GM18861 (cell line): ENCODE measurements around the gene BCL2L15.
A peak's percentile ranks its signal among the peaks of the same experiment; 100 is the strongest.
"Not testable (repeated sequence)": the region's sequence is repeated elsewhere in the genome, so short reads cannot be mapped to it uniquely, and the experiment has no call there.

Experiments
- ATAC-seq: cut with Tn5 transposase; IDR thresholded peaks from one replicate; pipeline ENCODE4 v1.9.1; 2021; ENCODE audit not compliant: unreplicated experiment

BCL2L15 gene

DNA sequence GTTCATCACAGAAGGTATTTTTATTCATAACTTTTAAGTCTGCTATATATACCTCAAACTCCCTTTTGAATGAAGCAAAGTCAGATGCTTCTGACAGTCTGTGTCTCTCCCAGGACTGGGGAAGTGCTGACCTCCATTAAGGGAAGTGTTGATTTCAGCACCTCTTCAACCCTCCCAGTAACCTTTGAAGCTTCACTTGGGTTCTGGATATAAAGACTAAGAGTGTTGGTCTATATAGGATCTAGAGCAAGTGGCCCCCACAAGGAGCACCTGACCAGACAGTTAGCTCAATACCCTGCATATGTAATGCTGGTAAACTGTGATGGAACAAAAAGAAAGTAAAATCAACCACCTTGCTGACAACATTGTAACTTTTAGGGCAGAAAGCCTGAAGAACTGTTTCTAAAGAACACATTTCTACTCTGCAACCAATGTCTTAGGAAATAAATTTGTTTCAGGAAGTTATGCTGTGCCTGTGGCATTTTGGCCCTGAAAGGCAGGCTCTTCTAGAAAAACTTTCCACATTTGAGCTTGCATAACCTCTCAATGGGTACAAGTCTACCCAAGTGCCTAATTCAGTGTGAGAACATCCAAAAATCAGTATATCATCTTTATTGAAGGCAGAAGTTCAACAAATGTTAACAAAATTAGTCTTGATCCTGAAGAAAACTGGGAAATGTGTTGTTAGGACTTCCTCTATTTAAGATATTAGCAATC is 15.0 kb downstream of the BCL2L15 start:
- ATAC-seq = no peak

GRCh38 chr1:113871597-113872113 is 15.7 kb downstream of the BCL2L15 start, which contains the start of gene PTPN22:
TSS of gene PTPN22 (minus strand) at chr1:113871712.
- peak; percentile 78 for ATAC-seq

- no peak for ATAC-seq
These were observed 16.6 kb downstream of the BCL2L15 start for GRCh38 chr1:113870778-113871177.

GRCh38 chr1:113868387-113869083 is 18.8 kb downstream of the BCL2L15 start:
- no peak for ATAC-seq

- ATAC-seq = no peak
These were observed 25.7 kb downstream of the BCL2L15 start for GRCh38 chr1:113861641-113862040.

GRCh38 chr1:113860891-113861290 is 26.5 kb downstream of the BCL2L15 start:
- ATAC-seq = no peak

DNA sequence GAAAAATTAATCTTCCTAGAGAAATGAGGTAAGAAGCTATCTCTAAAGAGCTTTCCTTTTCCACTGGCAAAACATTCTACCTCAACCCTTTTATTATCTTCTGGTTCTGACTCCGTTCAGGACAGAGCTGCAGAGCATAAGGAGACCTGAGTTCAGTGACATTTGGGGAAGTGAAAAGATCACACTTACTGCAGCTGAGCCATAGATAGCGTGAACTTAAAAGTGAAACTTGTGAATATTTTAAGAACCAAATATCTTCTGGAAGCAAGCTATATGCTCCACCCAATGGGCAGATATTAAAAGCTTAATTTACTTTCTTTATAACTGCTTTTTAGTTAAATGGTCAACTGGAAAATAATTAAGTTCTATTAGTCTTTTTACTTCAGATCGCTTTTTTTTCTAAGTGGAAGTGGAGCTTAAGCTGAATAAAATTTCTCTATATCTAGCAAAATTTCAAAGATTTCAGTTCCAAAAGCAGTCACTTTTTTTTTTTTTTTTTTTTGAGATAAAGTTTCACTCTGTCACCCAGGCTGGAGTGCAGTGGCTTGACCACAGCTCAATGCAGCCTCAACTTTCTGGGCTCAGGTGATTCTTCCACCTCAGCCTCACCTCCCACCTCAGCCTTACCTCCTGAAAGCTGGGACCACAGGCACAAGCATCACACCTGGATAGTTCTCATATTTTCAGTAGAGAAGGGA is 27.8 kb downstream of the BCL2L15 start:
- peak; percentile 88 for ATAC-seq

DNA sequence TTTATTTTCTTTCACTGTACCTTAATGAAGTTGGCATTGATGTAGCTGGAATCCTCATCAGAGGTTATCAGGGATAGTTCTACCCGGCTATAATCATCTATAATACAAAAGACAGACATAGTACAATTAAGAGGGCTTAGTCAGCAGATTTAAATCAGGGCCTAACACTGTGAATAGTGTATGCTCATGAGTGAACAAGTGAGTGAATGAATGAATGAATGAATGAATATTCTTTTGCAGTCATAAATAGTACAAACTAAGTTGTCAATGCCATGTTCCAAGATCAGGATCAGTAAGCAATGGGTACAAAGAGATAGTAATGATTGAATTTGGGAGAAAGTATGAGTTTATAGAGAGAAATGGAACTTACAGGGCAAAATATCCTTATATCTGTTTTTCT is 28.4 kb downstream of the BCL2L15 start:
- ATAC-seq = no peak

DNA sequence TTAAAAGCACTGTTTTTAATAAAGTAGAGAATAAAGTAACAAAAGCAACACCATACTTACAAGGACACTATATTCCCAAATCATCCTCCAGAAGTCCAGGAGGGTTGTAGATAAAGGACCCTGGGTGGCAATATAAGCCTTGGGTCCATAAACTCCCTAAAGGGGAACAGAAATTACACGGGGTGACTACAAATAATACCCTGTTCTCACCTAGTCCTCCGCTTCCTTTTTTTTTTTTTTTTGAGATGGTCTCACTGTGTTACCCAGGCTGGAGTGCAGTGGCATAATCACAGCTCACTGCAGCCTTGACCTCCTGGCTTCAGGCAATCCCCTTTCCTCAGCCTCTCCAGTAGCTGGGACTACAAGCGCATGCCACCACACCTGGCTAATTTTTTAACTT is 29.0 kb downstream of the BCL2L15 start:
- no peak for ATAC-seq

DNA sequence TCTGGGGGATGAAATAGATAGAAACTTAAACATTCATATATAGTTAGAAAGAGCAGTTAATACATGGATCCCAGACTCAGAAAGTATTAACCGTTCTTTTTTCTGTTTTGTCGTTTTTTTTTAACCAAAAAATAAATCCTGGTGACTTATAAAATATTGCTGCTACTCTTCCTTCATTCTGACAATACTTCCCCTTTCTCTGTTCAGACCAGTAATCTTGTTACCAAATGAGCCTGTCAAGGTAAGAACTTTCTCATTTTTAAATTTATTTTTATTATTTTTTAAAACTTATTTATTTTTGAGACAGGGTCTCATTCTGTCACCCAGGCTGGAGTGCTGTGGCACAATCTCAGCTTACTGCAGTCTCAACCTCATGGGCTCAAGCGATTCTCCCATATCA is 29.6 kb downstream of the BCL2L15 start:
- no peak for ATAC-seq

GRCh38 chr1:113856401-113856790 is 31.0 kb downstream of the BCL2L15 start:
- ATAC-seq = no peak

DNA sequence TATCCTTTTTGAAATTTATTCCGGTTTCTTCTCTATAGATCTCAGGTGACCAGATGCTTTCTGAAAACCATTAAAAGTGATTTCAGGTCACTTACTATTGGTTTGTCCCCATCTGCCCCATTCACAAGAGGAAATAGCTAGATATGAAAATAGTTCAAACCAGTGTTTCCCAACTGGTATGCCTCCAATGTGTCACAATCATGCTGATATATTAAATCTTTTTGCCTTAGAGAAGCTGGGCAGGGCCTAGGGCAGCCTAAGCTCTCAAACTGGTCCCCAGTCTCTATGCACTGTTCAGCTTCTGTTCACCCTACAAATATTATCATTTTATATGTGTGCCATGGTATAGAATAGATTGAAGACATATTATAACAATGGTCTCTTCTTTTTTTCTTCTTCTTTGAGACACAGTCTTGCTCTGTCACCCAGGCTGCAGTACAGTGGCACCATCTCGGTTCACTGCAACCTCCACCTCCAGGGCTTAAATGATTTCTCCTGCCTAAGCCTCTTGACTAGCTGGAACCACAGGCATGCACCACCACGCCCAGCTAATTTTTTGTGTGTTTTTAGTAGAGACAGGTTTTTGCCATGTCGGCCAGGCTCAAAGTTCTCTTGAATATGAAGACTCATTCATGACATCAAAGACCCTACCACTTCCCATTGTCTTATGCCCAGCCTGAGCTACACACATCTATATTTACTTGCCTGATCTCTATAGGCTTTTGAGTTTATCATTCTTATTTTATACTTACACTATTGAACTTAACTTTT is 31.6 kb downstream of the BCL2L15 start:
- no peak for ATAC-seq

DNA sequence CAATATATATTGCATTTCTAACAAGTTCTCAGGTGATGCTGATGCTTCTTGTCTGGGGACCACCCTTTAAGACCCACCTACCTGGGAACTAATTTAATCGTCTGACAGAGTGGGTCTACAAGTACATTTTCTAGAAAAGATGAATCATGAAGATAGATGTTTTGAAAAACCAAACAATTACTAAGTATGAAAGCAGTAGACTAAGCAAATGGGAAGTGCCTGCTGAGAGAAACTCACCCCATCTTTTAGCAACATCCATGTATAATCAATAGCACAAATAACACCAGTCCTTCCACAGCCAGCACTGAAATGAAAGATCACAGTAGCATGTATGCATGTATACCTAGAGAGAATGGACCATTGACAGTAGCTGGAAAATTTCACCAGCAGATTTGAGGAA is 33.1 kb downstream of the BCL2L15 start:
- ATAC-seq = no peak

GRCh38 chr1:113852694-113853093 is 34.7 kb downstream of the BCL2L15 start:
- not testable (repeated sequence) for ATAC-seq

DNA sequence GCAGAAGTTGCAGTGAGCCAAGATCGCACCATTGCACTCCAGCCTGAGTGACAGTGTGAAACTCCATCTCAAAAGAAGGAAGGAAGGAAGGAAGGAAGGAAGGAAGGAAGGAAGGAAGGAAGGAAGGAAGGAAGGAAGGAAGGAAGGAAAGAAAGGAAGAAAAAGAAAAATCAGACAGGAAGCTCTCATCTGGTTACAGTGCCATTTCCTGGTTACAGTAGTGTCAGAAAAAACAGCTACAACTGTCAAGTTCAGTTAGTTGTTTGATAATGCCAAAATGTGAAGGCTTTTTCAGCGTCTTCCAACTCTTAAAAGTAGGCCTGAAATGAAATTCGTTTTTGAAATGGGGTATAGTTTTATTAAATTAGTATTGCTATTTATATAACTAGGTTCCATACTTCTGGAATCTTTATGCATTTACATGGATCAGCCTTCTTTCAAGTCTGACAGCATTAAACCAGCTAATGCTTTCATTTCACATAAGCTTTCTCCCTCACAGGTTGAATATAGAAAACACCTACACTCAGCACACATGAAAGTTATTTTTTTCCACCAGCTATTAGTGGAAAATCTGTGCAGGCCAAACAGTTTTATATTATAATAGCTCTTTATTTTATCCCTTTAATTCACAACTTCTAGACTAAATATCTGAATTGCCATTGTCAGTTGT is 37.1 kb downstream of the BCL2L15 start:
- no peak for ATAC-seq

GRCh38 chr1:113849072-113849471 is 38.3 kb downstream of the BCL2L15 start:
- ATAC-seq = no peak

DNA sequence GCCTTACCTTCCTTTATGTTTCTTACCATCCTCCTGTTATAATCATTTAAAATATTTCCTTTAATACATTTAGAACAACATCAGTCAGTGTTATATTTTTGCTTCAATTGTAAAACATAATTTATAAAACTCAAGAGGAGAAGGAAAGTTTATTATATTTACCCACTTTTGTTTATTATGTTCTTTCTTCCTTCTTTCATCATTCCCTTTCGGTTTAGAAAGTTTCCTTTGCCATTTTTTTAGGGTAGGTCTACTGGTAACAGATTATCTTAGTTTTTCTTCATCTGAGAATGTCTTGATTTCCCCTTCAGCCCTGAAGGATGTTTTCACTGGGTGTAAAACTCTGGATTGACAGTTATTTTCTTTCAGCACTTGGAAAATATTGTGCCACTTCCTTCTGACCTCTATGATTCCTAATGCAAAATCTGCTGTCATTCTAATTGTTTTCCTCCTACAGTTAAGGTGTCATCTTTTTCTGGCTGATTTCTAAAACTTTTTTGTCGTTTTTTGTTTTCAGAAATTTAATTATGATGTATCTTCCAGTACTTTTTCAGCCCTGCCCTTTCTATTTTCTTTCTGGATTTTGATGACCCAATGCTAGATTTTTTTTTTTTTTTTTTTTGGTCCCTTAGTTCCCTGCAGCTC is 40.9 kb downstream of the BCL2L15 start:
- ATAC-seq = no peak

DNA sequence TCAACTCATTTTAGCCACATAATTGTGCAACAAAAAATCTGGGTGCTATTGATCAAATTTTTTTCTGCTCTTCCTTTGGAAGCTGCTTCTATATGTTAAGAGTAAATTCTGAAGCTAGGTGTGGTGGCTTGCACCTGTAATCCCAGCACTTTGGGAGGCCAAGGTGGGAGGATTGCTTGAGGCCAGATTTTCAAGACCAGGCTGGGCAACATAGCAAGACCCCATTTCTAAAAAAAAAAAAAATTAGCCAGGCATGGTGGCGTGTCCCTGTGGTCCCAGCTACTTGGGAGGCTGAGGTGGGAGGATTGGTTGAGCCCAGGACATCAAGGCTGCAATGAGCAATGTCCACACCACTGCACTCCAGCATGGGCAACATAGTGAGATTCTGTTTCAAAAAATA is 50.8 kb downstream of the BCL2L15 start:
- ATAC-seq = no peak

DNA sequence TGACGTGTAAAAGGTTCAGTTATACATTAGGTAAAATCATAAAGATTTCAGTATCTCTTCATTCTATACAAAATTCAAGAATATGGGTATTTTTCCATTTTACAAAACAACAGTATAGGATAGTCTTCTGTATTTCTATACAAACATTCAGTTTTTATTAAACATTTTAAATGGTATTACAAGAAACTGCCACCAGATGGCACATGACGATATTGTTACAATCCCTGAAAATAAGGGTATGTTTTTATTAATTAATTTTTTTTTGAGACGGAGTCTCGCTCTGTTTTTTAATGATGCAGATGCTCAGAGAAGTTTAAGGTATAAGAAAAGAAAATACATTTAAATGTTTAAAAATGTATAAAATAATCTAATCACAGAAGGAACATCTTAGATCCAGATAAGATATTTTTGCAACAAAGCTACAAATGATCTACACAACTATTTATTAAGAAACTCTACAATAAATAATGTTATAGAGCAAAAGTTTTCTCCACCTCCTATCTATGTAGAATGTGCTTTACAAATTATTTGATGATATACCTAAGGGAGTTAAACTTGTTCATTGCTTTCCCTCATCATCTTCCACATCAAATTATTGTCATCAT is 51.6 kb downstream of the BCL2L15 start:
- no peak for ATAC-seq

DNA sequence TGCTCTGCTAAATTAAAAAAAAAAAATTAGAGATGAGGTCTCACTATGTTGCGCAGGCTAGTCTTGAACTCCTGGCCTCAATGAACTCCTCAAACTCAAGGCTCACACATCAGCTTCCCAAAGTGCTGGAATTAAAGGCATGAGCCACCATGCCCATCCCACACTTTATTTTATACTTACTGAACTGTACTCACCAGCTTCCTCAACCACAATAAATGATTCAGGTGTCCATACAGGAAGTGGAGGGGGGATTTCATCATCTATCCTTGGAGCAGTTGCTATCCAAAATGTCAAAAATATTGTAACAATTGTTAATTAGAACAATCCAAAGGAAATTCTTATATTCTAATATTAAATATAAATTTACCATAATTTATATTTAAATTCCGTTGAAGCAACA is 52.7 kb downstream of the BCL2L15 start:
- no peak for ATAC-seq
